OCI-LY3 (cell line): ENCODE data around the gene VCL.

ENCODE experiments used
- CTCF ChIP-seq: fragments of 200-600, 300-600 bp; sonication (generic); IDR thresholded peaks from 2 replicates; pipeline ENCODE4 v1.5.1; 2014; ENCODE audit warnings: antibody characterized with exemption, low read length, low read depth
- EZH2phosphoT487 ChIP-seq: fragments of 200-600 bp; shearing (Covaris generic); IDR thresholded peaks from 2 replicates; pipeline ENCODE4 v1.6.1; 2018; ENCODE audit warnings: antibody characterized with exemption, mixed run types, low read depth

- no peak for TF ChIP-seq CTCF
- TF ChIP-seq EZH2phosphoT487 = no peak
These were observed 155.2 kb downstream of the VCL start for GRCh38 chr10:74153123-74153522.
